Peyer's patch (tissue), 4 donors: ENCODE data around the gene APOL4. TPM values are rescaled to one million over a fixed set of nuclear protein-coding genes. Genes with fewer than 3 reads are reported as not detected.

Experiments
- DNase-seq, 3 donors: peaks; one replicate each; pipeline ENCODE4 v3.0.0-alpha.2; 2017 to 2019
- H3K27ac ChIP-seq, 4 donors: fragments of 200-600 bp; sonication (generic); one replicate each; pipeline ENCODE4 v1.5.1; 2016 to 2019
- H3K27me3 ChIP-seq, 2 donors: fragments of 200-600 bp; sonication (generic); one replicate each; pipeline ENCODE4 v1.5.1; 2019
- H3K36me3 ChIP-seq, 3 donors: fragments of 200-600 bp; sonication (generic); one replicate each; pipeline ENCODE4 v1.5.1; 2016 to 2019
- H3K4me1 ChIP-seq, 4 donors: fragments of 200-600 bp; sonication (generic); one replicate each; pipeline ENCODE4 v1.5.1; 2016 to 2019
- H3K4me3 ChIP-seq, 4 donors: fragments of 200-600 bp; sonication (generic); 1 replicate in 3 of 4; 2 replicates in 1 of 4; pipeline ENCODE4 v1.5.1; 2016 to 2019; ENCODE audit warnings: mild to moderate bottlenecking in 1 of 4
- H3K9me3 ChIP-seq, 4 donors: fragments of 200-600 bp; sonication (generic); one replicate each; pipeline ENCODE4 v1.5.1; 2016 to 2019; ENCODE audit warnings: mild to moderate bottlenecking in 1 of 4
- CTCF ChIP-seq, 6 experiments: fragments of 450-650 bp in 4 of 6; fragments of 200-600 bp in 2 of 6; sonication (generic) in 1 of 6; IDR thresholded peaks; one replicate each; pipeline ENCODE4 v1.5.1; 2017 to 2019; ENCODE audit warnings: antibody characterized with exemption in 6 of 6, mild to moderate bottlenecking in 3 of 6, moderate library complexity in 1 of 6
- POLR2A ChIP-seq, 2 donors: fragments of 450-650 bp; IDR thresholded peaks; one replicate each; pipeline ENCODE4 v1.5.1; 2017; ENCODE audit warnings: antibody characterized with exemption in 2 of 2, mild to moderate bottlenecking in 2 of 2, moderate library complexity in 2 of 2
- total RNA-seq, 4 donors: library from RNA; depleted of rRNA; stranded (reverse); fragments of >200 nt; gene quantifications; one replicate each; pipeline ENCODE4 v1.1.0, GENCODE V29; 2016

The APOL4 gene
- total RNA-seq, 4 donors from 2014 or later: 0.35 to 3.3 (median 2.5) TPM; not detected in 1

DNA sequence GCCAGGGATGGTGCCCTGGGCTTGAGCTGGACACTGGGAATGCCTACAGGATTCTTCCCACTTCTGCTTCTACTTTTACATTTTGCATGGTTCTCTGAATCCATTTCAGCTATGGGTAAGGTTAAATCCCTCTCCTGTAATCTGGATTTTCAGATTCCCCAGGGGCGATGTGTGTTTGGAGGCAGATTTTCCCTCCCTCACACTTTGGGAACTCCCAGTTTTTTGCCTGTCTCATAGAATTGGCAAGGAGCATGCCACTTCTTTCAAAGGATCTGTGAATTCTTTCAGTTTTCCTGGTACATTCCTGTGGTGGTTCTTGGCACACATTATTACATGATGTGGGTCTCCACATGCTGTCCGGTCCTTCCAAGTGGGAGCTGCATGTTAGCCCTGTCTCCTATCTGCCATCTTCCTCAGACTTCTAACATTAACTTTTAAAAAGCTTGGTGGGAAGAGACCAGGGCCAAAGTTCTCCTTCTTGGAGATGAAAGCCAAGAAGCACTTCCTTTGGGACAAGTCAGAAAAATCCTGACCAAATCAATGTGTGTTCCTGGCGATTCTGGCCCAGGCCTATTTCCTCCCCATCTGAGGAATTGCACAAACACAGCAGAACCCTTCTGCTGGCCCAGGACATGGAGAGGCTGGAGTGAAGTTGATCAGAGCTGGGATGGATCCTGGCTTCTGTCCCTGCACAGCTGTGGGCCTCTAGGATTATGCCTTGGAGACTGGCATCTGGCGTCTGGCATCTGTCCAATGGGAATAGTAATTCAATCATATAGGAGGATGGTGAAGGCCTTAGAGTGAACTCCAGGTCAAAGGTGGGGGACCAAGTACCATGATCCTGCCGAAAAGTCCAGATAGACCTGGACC lies 43.1 kb upstream of the APOL4 start:
- Histone ChIP-seq H3K27ac (peak overlapping the region in 2 of 4 donors; percentile 11 to 47), H3K36me3 (no peaks in the 10 kb centered on the region), H3K4me1 (no peaks in the 10 kb centered on the region), H3K27me3 (no peaks in the 10 kb centered on the region), H3K9me3 (no peaks in the 10 kb centered on the region), H3K4me3 (no peak overlapping the region)
- DNase-seq: peak in 1 of 3 donors; percentile 42
- TF ChIP-seq POLR2A (IDR thresholded peaks at IDR 0.05) (no peak), CTCF (IDR thresholded peaks at IDR 0.05) (no peak)

DNA sequence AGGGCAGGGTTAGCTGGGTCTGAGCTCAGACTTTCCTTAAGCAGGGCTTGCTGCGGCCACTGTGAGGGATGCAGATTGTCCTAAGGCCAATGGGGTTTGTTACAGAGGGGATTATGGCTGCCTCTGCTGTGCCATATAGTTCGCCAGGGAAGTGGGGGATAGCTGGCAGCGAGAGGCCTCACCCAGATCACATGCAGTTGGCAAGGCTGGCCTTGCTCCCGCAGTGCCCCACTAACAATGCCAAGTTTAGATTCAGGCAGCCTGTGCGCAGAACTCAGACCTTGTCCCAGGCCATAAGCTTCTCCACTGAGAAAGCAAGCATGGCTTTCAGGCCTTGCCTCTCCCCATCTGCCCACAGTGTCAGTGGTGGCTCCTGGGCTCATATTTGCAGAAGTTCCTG lies 42.4 kb upstream of the APOL4 start:
- peak overlapping the region in 1 of 4 donors; percentile 47 for H3K27ac ChIP-seq
- H3K9me3 ChIP-seq: no peaks in the 10 kb centered on the region
- peak in 1 of 3 donors; percentile 29 for DNase-seq
- H3K4me3 ChIP-seq: no peak overlapping the region
- TF ChIP-seq CTCF (IDR thresholded peaks at IDR 0.05): no peak
- no peak for TF ChIP-seq POLR2A (IDR thresholded peaks at IDR 0.05)
- no peaks in the 10 kb centered on the region for H3K27me3 ChIP-seq
- peaks cover 0 to 3% (median 0%) of the 10 kb centered on the region in 4 donors for H3K4me1 ChIP-seq
- no peaks in the 10 kb centered on the region for H3K36me3 ChIP-seq

DNA sequence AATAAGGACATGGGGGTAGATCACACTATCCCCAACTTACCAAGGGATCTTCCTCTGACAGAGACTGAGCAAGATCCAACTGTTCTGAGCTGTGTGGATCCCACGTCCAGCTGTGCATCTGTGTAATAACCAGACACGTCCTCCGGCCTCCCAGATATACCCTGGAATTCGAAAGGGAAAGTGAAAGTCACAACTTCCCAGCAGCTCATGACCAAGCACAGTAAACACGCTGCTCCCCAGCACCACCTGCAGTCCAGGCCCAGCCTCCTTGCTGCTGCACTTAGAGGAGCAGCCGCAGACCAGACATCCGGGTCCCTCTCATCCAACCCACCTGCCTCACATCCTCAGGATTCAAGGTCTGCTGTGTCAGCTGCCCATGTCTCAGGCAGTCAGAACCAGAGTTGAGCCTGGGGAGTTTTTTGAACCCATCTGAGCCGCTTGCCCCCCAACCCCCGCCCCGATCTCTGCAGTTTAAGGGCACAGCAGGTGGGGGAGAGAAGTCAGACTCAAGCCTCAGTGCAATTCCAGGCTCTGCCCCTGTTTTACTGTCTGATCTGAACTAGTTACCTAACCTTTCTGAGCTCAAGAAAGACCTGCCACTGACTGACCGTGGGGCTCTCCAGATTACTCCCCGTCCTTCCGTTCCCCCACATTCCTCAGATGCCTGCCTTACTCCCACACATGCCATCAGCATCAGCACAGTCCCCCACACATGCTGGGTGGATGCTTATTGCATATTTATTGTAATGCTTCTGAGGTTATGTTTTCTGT lies 38.0 kb upstream of the APOL4 start, which contains the start of gene APOL2:
APOL2 (minus strand) TSS at position 127 of the 771 bp plus-strand sequence. CDS start 6,365 bp downstream, outside the sequence.
- peak within 1 kb of the TSS; percentile 84 to 98 (median 93) for H3K27ac ChIP-seq
- no peaks in the 10 kb centered on the region for H3K9me3 ChIP-seq
- peaks cover 0 to 4% (median 0%) of the 10 kb centered on the region in 3 donors for H3K36me3 ChIP-seq
- H3K27me3 ChIP-seq: no peaks in the 10 kb centered on the region
- TF ChIP-seq CTCF (IDR thresholded peaks at IDR 0.05) (peak; percentile 42 to 82 (median 72)), POLR2A (IDR thresholded peaks at IDR 0.05) (peak; percentile 91 to 92)
- peaks cover 0 to 40% (median 14%) of the 10 kb centered on the region in 4 donors for H3K4me1 ChIP-seq
- DNase-seq: peak; percentile 89 to 96 (median 93)
- H3K4me3 ChIP-seq: peak within 1 kb of the TSS; percentile 46 to 83 (median 62)

GRCh38 chr22:36239150-36239400 lies 37.5 kb upstream of the APOL4 start:
- TF ChIP-seq CTCF (IDR thresholded peaks at IDR 0.05) (no peak), POLR2A (IDR thresholded peaks at IDR 0.05) (no peak)
- peaks cover 0 to 43% (median 14%) of the 10 kb centered on the region in 4 donors for H3K4me1 ChIP-seq

GRCh38 chr22:36238373-36239149 lies 37.0 kb upstream of the APOL4 start:
- peaks cover 0 to 9% (median 0%) of the 10 kb centered on the region in 3 donors for H3K36me3 ChIP-seq
- TF ChIP-seq CTCF (IDR thresholded peaks at IDR 0.05) (no peak), POLR2A (IDR thresholded peaks at IDR 0.05) (no peak)
- peak overlapping the region; percentile 84 to 98 (median 93) for H3K27ac ChIP-seq
- no peak for DNase-seq
- no peaks in the 10 kb centered on the region for H3K27me3 ChIP-seq
- H3K9me3 ChIP-seq: no peaks in the 10 kb centered on the region
- peak overlapping the region; percentile 46 to 83 (median 62) for H3K4me3 ChIP-seq
- H3K4me1 ChIP-seq: peaks cover 0 to 43% (median 14%) of the 10 kb centered on the region in 4 donors

More at GRCh38 chr22:36239150-36239400, 37.5 kb upstream of the APOL4 start:
- Histone ChIP-seq H3K36me3 (peaks cover 0 to 4% (median 0%) of the 10 kb centered on the region in 3 donors), H3K9me3 (no peaks in the 10 kb centered on the region), H3K27ac (peak overlapping the region; percentile 84 to 98 (median 93)), H3K4me3 (peak overlapping the region; percentile 46 to 83 (median 62)), H3K27me3 (no peaks in the 10 kb centered on the region)
- no peak for DNase-seq
